Vagina (tissue), 2 donors: ENCODE data around the gene REXO1.

ENCODE experiments used
- CTCF ChIP-seq, 3 experiments: fragments of 450-650 bp in 2 of 3; fragments of 200-600 bp in 1 of 3; sonication (generic) in 1 of 3; IDR thresholded peaks; one replicate each; pipeline ENCODE4 v1.5.1; 2017 to 2019; ENCODE audit warnings: antibody characterized with exemption in 3 of 3, mild to moderate bottlenecking in 2 of 3, moderate library complexity in 2 of 3
- POLR2A ChIP-seq, 2 donors: fragments of 450-650 bp; IDR thresholded peaks; one replicate each; pipeline ENCODE4 v1.6.1; 2017; ENCODE audit warnings: antibody characterized with exemption in 2 of 2, mild to moderate bottlenecking in 2 of 2, moderate library complexity in 2 of 2

GRCh38 chr19:1777149-1777548 lies 71.1 kb downstream of the REXO1 start:
- no peak for TF ChIP-seq CTCF (IDR thresholded peaks at IDR 0.05)
- no peak for TF ChIP-seq POLR2A (IDR thresholded peaks at IDR 0.05)
